NCI-H2171 (cell line): ENCODE measurements around the gene CCDC57.

Experiments
- DNase-seq: peaks from one replicate; lab custom pipeline; 2025; lab: John Stamatoyannopoulos, UW

Gene CCDC57

DNA sequence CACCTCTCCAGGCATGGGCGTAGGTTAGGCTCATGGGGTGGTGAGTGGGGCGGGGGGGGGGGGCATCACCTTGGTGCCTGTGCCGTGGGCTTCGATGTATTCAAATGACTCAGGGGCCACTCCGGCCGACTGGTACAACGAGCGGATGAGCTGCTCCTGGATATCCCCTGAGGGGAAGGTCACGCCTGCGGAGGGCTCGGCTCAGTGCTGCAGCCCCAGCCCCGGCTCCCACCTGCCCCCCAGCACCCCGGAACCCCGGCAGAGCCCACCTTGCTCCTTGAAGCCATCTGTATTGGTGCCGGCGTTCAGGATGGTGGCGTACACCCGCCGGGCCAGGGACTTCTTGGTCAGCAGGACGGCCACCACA lies 120.0 kb downstream of the CCDC57 start:
- no peak for DNase-seq

GRCh38 chr17:82092094-82092586 lies 120.5 kb downstream of the CCDC57 start:
- no peak for DNase-seq

DNA sequence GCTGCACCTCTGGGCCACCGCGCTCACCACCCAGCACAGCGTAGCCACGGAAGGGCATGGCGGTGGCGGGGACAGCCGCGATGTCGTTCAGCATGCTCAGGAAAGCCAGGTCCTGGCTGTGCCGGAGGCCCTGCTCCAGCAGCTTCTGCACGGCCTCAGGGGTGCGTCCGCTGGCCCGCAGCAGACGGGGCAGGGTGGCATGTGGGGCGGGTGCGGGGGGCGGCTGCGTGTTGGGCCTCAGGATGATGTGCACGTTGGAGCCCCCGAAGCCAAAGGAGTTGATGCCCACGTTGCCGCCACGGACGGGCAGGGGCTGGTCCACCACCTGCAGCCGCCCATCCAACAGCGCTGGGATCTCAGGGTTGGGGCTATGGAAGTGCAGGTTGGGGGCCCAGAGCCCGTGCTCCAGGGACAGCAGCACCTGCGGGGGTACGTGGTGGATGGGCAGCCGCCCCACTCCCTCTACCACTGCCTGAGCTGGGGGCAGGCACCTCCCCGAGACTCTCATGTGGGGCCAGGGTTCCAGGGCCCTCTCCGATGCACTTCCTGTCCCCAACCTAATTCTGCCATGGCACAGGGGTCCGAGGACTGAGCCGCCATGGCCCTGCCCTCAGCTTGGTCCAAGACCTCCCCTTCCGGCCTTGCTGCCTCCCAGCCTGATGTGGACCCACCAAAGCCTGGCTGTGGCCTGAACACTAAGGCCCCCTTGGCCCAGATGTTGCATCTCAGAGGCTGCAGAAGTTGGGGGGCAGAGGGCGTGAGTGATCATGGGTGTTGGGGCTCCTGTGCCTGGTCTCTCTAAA lies 121.2 kb downstream of the CCDC57 start:
- DNase-seq: no peak

GRCh38 chr17:82090549-82091263 lies 121.9 kb downstream of the CCDC57 start:
- no peak for DNase-seq

DNA sequence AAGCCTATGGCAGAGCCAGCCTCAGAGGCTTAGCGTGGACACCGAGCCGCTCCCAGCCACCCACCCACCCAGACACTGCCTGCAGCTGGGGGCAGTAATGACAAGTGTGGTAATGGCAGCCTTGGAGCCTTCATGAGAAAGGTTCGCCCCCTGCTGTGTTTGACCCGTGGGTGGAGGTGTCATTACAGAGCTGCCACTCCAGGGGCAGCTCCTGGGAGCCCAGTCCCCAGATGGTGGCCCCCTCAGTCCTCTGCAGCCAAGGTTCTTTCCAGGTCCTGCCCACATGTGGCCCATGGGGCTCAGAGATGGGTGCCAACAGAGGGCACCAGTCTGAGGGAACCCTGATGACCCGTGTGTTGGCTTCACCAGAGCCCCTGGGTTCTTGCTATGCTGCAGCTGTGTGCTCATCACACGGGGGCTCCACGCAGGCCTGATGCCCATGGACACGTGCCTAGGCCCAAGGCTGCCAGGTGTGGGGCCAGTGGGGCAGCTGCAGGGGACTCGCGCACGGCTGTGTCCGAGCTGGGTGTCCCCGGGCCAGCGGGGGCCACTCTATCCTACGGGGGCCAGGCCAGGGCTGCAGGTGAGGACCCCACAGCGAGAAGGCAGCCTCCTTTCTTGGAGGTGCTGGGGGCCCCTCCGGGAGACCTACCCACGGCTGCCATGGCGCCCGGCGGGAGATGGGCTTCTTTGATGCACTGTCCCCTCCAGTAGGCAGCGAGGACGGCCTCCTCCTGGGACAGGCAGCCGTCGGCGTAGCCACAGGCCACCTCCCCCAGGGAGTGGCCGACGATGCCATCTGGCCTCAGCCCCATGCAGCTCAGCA lies 122.7 kb downstream of the CCDC57 start:
- no peak for DNase-seq

- no peak for DNase-seq
These were observed 123.6 kb downstream of the CCDC57 start for GRCh38 chr17:82088838-82089722.

DNA sequence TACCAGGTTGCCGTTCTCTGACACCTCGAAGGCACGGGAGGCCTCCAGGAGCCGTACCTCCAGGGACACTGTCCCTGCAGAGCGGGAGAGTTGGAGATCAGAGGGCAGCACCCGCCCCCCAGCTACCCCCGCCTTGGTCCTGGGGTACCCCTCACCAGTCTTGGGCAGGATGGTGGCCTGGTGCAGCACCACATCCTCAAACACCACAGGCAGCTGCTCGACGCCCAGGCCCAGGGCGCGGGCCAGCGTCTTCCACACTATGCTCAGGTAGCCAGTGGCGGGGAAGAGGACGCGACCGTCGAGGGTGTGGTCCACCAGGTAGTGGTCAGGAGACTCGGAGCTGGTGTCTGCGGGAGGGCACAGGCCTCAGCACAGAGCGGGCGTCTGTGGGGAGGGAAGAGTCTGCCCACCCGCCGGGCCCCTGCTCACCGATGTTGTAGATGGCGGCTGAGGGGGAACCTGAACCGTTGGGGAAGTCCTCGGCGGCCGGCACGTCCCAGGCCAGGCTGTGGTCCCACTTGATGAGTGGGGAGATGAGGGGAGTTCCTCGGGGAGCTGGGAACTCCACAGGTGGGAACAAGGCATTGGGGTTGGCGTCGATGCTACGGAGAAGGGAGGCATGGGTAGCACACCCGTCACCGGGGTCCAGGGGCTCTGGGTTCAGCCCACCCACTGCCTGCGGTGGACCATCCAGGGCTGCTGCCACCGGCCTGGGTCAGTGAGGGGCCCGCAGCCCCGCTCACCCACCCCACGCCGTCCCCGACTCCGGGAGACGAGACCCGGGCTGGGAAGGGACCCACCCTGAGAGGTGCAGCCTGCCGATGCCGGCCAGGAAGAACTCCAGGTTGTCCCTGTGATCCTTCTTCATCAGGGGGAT lies 124.4 kb downstream of the CCDC57 start:
- DNase-seq: no peak

DNA sequence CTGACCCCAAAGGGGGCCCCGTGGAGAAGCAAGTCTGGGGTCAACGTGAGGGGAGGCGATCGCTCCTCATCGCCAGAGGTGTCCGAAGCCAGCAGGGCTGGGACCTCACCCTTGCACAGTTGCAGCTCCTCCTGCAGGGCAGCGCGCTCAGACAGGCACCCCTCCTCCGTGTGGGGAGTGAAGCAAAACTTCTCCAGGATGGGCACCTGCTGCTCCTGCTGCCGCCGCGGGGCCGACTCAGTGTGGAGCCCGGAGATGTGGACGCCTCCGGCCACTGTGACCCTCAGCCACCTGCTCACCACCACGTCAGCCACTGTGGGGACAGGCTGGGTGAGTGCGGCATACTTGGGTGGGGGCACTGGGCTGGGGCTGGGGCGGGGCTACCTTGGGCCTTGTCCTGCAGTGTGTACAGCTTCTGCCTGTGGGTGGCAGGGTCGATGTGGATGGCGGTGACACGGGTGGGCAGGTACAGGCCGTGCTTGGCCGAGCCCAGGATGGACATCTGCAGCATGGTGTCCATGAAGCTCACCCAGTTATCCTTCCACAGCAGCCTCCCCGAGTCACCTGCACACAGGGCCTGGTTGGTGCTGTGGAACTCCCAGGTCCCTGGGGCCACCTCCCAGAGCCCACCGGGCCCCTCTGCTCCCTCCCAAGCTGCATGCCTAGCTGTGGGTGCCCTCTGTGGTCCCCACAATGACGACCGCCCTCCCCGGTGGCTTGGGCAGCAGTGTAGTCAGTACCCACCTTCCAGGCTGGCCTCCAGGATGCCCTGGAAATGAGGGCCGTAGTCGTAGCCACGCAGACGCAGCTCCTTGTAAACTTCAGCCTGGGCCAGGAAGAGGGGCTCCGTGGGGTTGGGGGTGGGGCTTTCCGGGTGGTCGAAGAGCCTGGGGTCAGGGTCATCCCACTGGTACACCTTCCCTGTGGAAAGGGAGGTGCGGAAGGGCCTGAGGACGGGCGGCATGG lies 125.4 kb downstream of the CCDC57 start:
- no peak for DNase-seq

DNA sequence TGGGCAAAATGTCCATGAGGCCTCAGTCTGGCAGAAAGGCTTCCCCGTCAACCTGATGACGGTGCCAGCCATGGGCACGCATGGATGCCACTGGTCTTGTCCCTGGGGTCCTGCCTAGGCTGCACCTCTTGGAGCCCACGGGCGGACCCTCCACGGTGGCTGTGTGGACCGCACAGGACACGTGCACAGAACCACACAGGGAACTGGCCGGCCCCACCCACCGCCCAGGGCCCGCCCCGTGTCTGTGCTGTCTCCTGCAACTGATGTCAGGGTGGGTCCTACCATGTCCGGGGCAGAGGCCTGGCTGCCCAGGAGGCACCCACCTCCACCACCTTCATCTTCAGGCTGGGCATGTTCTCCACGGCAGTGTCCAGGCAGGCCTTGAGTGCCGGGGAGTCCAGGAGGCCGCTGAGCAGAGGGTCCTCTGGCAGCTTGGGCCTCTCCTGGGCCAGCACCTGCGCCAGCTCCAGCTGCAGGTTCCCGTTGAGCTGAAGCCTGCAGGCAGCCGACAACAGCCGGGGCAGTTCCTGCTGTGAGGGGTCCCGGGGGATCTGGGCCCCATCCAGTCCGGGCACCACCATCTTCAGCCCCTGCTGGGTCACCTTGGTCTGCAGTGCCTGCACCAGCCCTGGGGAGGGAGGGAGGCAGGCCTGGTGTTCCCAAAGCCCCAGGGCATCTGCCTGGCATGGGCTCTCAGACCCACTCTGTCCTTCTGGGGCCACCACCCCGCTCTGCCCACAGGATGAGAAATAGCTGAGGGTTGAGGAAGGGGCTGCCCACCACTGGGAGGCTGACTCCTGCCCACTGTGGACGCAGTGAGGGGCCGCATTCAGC lies 126.5 kb downstream of the CCDC57 start:
- DNase-seq: no peak

DNA sequence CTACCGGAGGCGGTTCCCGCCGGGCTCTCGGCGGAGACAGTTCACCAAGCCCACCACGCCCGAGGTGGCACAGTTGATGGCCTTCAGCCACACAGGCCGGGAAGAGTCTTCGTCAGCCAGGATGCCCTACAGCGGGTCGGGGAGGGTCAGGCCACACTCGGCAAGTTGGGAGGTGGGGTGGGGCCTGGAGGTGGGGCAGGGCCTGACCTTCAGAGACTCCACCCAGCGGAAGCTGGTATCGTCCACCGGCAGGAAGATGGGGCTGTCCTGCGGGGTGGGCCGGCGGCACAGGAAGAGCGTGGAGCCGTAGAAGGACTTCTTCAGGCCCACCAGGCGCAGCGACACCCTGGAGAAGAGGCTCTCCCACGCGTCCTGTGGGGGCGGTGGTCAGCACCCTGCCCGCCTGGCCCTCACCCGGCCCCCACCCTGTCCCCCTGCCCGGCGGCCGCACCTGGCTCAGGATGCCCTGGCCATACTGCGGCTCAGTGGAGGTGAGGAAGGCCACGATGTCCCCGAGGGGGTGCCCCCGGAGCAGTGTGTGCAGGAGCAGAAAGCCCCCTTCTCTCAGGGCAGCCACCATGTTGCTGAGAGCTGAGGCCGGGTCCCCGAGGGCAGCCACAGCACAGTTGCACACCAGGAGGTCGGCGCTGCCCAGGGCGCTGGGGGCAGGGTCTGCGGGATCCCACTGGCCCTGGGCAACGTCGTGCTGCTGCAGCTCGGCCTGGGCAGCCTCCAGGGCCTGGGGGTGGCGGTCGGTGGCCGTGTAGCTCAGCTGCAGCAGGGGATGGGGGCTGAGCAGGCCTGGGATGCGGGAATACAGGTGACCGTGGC lies 127.4 kb downstream of the CCDC57 start:
- no peak for DNase-seq

- no peak for DNase-seq
These were observed 128.1 kb downstream of the CCDC57 start for GRCh38 chr17:82084373-82085030.

- DNase-seq: no peak
These were observed 128.9 kb downstream of the CCDC57 start for GRCh38 chr17:82083533-82084359.

DNA sequence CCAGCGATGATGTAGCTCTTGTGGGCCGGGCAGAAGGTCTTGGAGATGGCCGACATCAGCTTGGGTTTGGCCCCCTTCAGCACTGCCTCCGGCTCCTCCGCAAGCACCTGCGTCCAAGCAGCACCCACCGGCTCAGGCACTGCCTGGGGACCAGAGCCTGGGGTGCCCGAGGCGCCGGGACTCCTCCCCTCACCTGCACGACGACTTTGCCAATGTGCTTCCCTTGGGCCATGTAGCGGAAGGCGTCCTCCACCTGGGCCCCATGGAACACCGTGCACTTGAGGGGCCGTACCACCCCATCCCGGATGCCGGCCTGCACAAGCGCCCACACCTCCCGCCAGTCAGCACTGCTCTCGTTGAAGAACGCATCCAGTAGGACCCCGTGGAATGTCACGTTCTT lies 129.6 kb downstream of the CCDC57 start:
- DNase-seq: no peak

DNA sequence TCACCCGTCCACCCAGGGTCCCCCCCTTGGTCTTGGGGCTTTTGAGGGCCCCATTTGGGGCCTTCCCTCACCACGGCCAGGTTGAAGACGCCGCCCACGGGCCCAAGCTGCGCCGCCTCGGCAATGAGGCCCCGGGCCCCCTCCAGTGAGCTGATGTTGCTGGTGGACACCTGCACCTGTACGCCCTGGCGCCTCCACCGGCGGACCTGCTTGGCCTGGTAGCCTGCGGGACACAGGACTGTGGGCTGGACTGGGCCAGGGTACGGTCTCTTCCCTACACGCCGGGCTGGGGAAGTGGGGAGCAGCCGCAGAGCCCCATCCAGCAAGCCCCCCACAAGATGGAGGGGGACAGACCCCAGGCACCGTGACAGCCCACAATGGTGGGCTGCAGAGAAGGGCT lies 130.2 kb downstream of the CCDC57 start:
- no peak for DNase-seq

- DNase-seq: no peak
These were observed 130.7 kb downstream of the CCDC57 start for GRCh38 chr17:82081966-82082365.

GRCh38 chr17:82081546-82081945 lies 131.1 kb downstream of the CCDC57 start:
- DNase-seq: no peak
